GM12878 (cell line): ENCODE data around the gene APBB1IP. TPM values are rescaled to one million over a fixed set of nuclear protein-coding genes. Genes with fewer than 3 reads are reported as not detected.

ENCODE experiments used
- ASH2L ChIP-seq: fragments of 300-600, 200-600 bp; sonication (generic); IDR thresholded peaks from 2 replicates; pipeline ENCODE4 v1.6.1; 2017; ENCODE audit warnings: low read depth, mild to moderate bottlenecking, borderline replicate concordance
- CBFB ChIP-seq: IDR thresholded peaks from 2 replicates; pipeline ENCODE4 v1.6.1; 2016; ENCODE audit warnings: antibody characterized with exemption, low read depth
- CHD2 ChIP-seq: IDR thresholded peaks from 2 replicates; pipeline ENCODE4 v1.6.1; 2011; ENCODE audit warnings: low read depth, low read length, improper control_type of control experiment, borderline replicate concordance
- ETV6 ChIP-seq, 2 experiments: fragments of 450-650 bp in 1 of 2; IDR thresholded peaks in 1 of 2; conservative IDR thresholded peaks in 1 of 2; 2 replicates each; pipeline ENCODE4 v1.6.1; 2014; ENCODE audit warnings: antibody characterized with exemption in 1 of 2, borderline replicate concordance in 1 of 2, low read depth in 1 of 2, mild to moderate bottlenecking in 1 of 2, moderate library complexity in 1 of 2
- FOXK2 ChIP-seq: fragments of 450-650 bp; IDR thresholded peaks from 2 replicates; pipeline ENCODE4 v1.6.1; 2017; ENCODE audit warnings: mild to moderate bottlenecking, moderate library complexity
- HDAC6 ChIP-seq: fragments of 200-600 bp; sonication (generic); IDR thresholded peaks from one replicate; pipeline ENCODE4 v1.8.0; 2017; ENCODE audit warnings: antibody characterized with exemption; ENCODE audit not compliant: unreplicated experiment
- IKZF1 ChIP-seq: fragments of 450-650 bp; conservative IDR thresholded peaks from 2 replicates; pipeline ENCODE4 v1.6.1; 2017; ENCODE audit warnings: antibody characterized with exemption, mild to moderate bottlenecking
- IKZF2 ChIP-seq, 2 experiments: fragments of 450-650 bp; IDR thresholded peaks; 2 replicates each; pipeline ENCODE4 v1.6.1; 2017; ENCODE audit warnings: mild to moderate bottlenecking in 2 of 2, moderate library complexity in 2 of 2
- IRF4 ChIP-seq: IDR thresholded peaks from 2 replicates; pipeline ENCODE4 v1.6.1; 2011; ENCODE audit warnings: low read depth, low read length
- KDM1A ChIP-seq: fragments of 200-600 bp; sonication (generic); IDR thresholded peaks from 2 replicates; pipeline ENCODE4 v1.6.1; 2016; ENCODE audit warnings: borderline replicate concordance
- MTA3 ChIP-seq: IDR thresholded peaks from 2 replicates; pipeline ENCODE4 v1.6.1; 2012; ENCODE audit warnings: low read length, inconsistent platforms, borderline replicate concordance
- MYC ChIP-seq: IDR thresholded peaks from 2 replicates; pipeline ENCODE4 v1.6.1; 2011; ENCODE audit warnings: mild to moderate bottlenecking, low read length, moderate library complexity, inconsistent platforms; ENCODE audit not compliant: insufficient read depth, insufficient replicate concordance, insufficient read length, severe bottlenecking
- NFXL1 ChIP-seq: fragments of 450-650 bp; IDR thresholded peaks from 2 replicates; pipeline ENCODE4 v1.6.1; 2017; ENCODE audit warnings: antibody characterized with exemption, mild to moderate bottlenecking, borderline replicate concordance
- PAX5 ChIP-seq: IDR thresholded peaks from 2 replicates; pipeline ENCODE4 v1.6.1; 2011; ENCODE audit warnings: low read depth, low read length, borderline replicate concordance
- PML ChIP-seq: IDR thresholded peaks from 2 replicates; pipeline ENCODE4 v1.6.1; 2012; ENCODE audit warnings: low read length, inconsistent platforms
- RAD21 ChIP-seq: IDR thresholded peaks from 2 replicates; pipeline ENCODE4 v1.6.1; 2011; ENCODE audit warnings: mild to moderate bottlenecking, low read depth, low read length, moderate library complexity; ENCODE audit not compliant: insufficient read depth
- STAT1 ChIP-seq: fragments of 450-650 bp; conservative IDR thresholded peaks from 2 replicates; pipeline ENCODE4 v1.6.1; 2014; ENCODE audit warnings: antibody characterized with exemption, mild to moderate bottlenecking
- TBL1XR1 ChIP-seq: IDR thresholded peaks from 2 replicates; pipeline ENCODE4 v1.6.1; 2012; ENCODE audit warnings: low read depth, low read length, improper control_type of control experiment
- TCF12 ChIP-seq: IDR thresholded peaks from 2 replicates; pipeline ENCODE4 v1.6.1; 2011; ENCODE audit warnings: low read depth, mild to moderate bottlenecking, low read length
- ZNF207 ChIP-seq: fragments of 450-650 bp; IDR thresholded peaks from 2 replicates; pipeline ENCODE4 v1.6.1; 2014; ENCODE audit warnings: antibody characterized with exemption, mild to moderate bottlenecking, borderline replicate concordance
- ZNF217 ChIP-seq: fragments of 450-650 bp; IDR thresholded peaks from 2 replicates; pipeline ENCODE4 v1.6.1; 2017; ENCODE audit warnings: antibody characterized with exemption, mild to moderate bottlenecking
- ZNF274 ChIP-seq: IDR thresholded peaks from one replicate; pipeline ENCODE4 v1.8.0; 2011; ENCODE audit not compliant: insufficient read length, insufficient read depth
- polyA plus RNA-seq, 11 experiments: library from polyadenylated mRNA; depleted of rRNA in 4 of 11; unstranded in 6 of 11; stranded (reverse) in 5 of 11; fragments of >200 nt; fragmentation: Nextera tagmentation in 4 of 11; fragmentation: Illumina TruSeq in 1 of 11; extraction: Ambion mirVana in 4 of 11; extraction: Trizol in 1 of 11; gene quantifications; 1 replicate in 1 of 11; 2 replicates in 10 of 11; pipeline versions ENCODE4 v1.2.1 to v1.2.3, GENCODE V29; 2011 to 2016; ENCODE audit warnings: inconsistent platforms in 2 of 11, missing spikeins in 2 of 11, low read depth in 1 of 11
- total RNA-seq, 4 experiments: library from RNA; depleted of rRNA in 3 of 4; stranded (reverse); fragments of >200 nt in 3 of 4; fragmentation: Illumina TruSeq in 1 of 4; extraction: Trizol in 1 of 4; gene quantifications; 2 replicates each; pipeline versions ENCODE4 v1.2.1 to v1.2.3, GENCODE V29; 2013 to 2021
- TF ChIP-seq, protein P1 (sequence below): fragments of 450-650 bp; IDR thresholded peaks from 2 replicates; pipeline ENCODE4 v1.6.1; 2018; ENCODE audit warnings: borderline replicate concordance, mild to moderate bottlenecking; ENCODE audit not compliant: partially characterized antibody
- TF ChIP-seq, protein P2 (sequence below): fragments of 450-650 bp; IDR thresholded peaks from 2 replicates; pipeline ENCODE4 v1.6.1; 2017; ENCODE audit warnings: low read depth, mild to moderate bottlenecking, moderate library complexity
- TF ChIP-seq, protein P3 (sequence below): fragments of 450-650 bp; IDR thresholded peaks from 2 replicates; pipeline ENCODE4 v1.6.1; 2017; ENCODE audit warnings: antibody characterized with exemption, mild to moderate bottlenecking, moderate library complexity

APBB1IP gene
- total and polyA plus RNA-seq, 10 of the 15 experiments (the other 5 are each of a cell fraction or from before 2014, with no cell fraction given) = 7.3 to 67.4 (median 19.9) TPM

DNA sequence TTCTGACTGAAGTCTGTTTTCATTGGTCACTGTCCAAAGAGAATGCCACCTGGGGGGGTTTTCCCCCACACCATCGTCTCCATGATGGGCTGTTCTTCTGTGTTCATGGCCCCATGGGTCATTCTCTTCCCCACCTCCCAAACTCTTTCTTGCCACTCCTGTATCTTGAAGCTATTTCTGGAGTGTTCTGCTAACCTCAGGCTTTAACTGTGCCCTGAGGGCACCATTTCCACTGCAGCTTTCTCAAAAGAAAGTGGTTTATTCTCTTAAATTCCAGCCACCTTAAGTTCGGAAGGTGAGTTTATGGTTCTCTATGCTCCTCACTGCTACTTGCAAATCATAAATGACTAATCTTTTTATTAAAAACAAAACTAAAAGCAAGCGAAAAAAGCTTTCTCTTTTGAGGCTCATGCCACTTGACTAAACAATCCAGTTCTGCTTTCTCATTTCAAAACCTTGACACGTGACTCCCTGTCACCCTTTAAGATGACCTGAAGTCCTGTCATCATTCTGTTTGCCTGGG, 7.4 kb upstream of the APBB1IP start (continued):
- TF ChIP-seq, protein P1, sequence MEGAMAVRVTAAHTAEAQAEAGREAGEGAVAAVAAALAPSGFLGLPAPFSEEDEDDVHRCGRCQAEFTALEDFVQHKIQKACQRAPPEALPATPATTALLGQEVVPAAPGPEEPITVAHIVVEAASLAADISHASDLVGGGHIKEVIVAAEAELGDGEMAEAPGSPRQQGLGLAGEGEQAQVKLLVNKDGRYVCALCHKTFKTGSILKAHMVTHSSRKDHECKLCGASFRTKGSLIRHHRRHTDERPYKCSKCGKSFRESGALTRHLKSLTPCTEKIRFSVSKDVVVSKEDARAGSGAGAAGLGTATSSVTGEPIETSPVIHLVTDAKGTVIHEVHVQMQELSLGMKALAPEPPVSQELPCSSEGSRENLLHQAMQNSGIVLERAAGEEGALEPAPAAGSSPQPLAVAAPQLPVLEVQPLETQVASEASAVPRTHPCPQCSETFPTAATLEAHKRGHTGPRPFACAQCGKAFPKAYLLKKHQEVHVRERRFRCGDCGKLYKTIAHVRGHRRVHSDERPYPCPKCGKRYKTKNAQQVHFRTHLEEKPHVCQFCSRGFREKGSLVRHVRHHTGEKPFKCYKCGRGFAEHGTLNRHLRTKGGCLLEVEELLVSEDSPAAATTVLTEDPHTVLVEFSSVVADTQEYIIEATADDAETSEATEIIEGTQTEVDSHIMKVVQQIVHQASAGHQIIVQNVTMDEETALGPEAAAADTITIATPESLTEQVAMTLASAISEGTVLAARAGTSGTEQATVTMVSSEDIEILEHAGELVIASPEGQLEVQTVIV = no peak
- TF ChIP-seq PAX5 (no peak), CHD2 (no peak), NFXL1 (no peak), ETV6 (conservative IDR thresholded peaks at IDR 0.05 in 1 of 2, IDR thresholded peaks at IDR 0.05 in 1 of 2; ENCODE audit: borderline replicate concordance in 1 of 2, low read depth in 1 of 2) (no peak), MTA3 (no peak), IKZF2 (IDR thresholded peaks at IDR 0.05) (peak; percentile 54 to 59), ASH2L (peak; percentile 99; the same call in 1 of the 2 replicates), FOXK2 (no peak), ZNF207 (no peak), TBL1XR1 (0 out of 2 replicates have a peak, but pooled peaks have one; percentile 50), PML (peak; percentile 53; the same call in 1 of the 2 replicates), RAD21 (no peak), ZNF274 (no peak), IKZF1 (peak; percentile 61), ZNF217 (no peak), IRF4 (peak; percentile 85), HDAC6 (no peak), CBFB (no peak), STAT1 (0 out of 2 replicates have a peak, but pooled peaks have one; percentile 35), KDM1A (no peak), MYC (no peak), TCF12 (peak; percentile 45; the same call in 1 of the 2 replicates)
- TF ChIP-seq, protein P2, sequence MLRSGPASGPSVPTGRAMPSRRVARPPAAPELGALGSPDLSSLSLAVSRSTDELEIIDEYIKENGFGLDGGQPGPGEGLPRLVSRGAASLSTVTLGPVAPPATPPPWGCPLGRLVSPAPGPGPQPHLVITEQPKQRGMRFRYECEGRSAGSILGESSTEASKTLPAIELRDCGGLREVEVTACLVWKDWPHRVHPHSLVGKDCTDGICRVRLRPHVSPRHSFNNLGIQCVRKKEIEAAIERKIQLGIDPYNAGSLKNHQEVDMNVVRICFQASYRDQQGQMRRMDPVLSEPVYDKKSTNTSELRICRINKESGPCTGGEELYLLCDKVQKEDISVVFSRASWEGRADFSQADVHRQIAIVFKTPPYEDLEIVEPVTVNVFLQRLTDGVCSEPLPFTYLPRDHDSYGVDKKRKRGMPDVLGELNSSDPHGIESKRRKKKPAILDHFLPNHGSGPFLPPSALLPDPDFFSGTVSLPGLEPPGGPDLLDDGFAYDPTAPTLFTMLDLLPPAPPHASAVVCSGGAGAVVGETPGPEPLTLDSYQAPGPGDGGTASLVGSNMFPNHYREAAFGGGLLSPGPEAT = peak; percentile 73; the same call in 1 of the 2 replicates
- TF ChIP-seq, protein P3, sequence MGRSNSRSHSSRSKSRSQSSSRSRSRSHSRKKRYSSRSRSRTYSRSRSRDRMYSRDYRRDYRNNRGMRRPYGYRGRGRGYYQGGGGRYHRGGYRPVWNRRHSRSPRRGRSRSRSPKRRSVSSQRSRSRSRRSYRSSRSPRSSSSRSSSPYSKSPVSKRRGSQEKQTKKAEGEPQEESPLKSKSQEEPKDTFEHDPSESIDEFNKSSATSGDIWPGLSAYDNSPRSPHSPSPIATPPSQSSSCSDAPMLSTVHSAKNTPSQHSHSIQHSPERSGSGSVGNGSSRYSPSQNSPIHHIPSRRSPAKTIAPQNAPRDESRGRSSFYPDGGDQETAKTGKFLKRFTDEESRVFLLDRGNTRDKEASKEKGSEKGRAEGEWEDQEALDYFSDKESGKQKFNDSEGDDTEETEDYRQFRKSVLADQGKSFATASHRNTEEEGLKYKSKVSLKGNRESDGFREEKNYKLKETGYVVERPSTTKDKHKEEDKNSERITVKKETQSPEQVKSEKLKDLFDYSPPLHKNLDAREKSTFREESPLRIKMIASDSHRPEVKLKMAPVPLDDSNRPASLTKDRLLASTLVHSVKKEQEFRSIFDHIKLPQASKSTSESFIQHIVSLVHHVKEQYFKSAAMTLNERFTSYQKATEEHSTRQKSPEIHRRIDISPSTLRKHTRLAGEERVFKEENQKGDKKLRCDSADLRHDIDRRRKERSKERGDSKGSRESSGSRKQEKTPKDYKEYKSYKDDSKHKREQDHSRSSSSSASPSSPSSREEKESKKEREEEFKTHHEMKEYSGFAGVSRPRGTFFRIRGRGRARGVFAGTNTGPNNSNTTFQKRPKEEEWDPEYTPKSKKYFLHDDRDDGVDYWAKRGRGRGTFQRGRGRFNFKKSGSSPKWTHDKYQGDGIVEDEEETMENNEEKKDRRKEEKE = no peak
